ENCODE results near the gene OSGIN1. TPM values are rescaled to one million over a fixed set of nuclear protein-coding genes. Genes with fewer than 3 reads are reported as not detected.

Gene OSGIN1
- total RNA-seq, 1 experiment from 2014 or later: 13.9 TPM

DNA sequence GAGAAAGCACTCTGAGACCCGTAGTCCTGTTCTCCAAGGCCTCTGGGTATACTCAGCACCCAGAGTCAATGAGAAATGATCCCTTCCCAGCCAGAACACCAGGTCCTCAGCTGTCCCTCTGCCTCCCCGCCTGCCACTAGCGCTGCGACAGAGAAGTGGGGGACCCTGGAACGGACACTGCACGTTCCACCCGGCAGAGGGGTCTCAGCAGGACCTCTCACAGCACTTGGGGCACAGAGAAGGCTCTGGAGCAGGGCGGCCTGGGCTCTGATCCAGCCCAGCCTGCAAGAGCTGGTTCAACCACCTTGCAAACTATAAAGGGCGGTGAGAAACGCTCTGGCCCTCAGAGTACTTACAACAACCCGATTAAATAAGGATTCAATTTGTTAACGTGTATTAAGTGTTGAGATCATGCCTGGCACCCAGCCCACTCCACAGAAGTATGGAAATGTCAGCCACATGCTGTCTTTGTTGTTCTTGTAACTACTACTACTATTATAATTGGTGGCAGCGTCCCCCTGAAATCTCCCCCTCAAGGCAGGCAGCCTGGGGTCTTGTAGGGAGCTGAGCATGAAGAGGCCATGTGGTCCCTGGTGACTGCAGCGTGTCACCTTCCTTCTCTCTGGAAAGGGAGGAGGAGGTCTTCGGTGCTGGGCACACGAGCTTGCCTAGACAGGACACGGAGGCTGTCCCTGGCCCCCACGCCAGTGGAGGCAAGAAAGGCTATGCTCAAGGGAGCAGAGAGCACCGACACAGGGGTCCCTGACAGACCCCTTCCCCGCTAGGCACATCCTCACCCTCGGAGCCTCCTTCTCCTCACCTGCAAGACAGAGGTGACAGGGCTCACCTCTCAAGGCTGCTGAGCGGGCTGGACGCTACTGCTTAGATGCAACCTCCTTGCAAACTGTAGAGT is 2.4 kb downstream of the OSGIN1 start:
- H3K4me1 Mint-ChIP-seq (ENCODE audit: low read depth, unreplicated experiment): peaks cover 9% of the 10 kb centered on the region
- no peaks in the 10 kb centered on the region for H3K9me3 Mint-ChIP-seq (ENCODE audit: low read depth, unreplicated experiment)
- no peak overlapping the region for H3K4me3 Mint-ChIP-seq (ENCODE audit: low read depth, unreplicated experiment)
- peaks cover 52% of the 10 kb centered on the region for H3K36me3 Mint-ChIP-seq (ENCODE audit: insufficient read depth, unreplicated experiment)
- no peak overlapping the region for H3K27ac Mint-ChIP-seq (ENCODE audit: unreplicated experiment)
- intact Hi-C loops (cut with micrococcal nuclease; ENCODE audit: unreplicated experiment): loop anchor here (1.0 to 10.0 kb wide), 4 partner anchors 93 to 219 kb away; no protein-coding TSS in a partner anchor
- no peaks in the 10 kb centered on the region for H3K27me3 Mint-ChIP-seq (ENCODE audit: unreplicated experiment)
- BruUV-seq (replicated peaks): no TSS peak
- CTCF ChIA-PET: interaction anchor here (1.3 kb wide), 1 partner anchor 88 kb away, joined by 12 read pairs; the partner anchor contains the start of gene SLC38A8
- TF ChIP-seq, protein P1, sequence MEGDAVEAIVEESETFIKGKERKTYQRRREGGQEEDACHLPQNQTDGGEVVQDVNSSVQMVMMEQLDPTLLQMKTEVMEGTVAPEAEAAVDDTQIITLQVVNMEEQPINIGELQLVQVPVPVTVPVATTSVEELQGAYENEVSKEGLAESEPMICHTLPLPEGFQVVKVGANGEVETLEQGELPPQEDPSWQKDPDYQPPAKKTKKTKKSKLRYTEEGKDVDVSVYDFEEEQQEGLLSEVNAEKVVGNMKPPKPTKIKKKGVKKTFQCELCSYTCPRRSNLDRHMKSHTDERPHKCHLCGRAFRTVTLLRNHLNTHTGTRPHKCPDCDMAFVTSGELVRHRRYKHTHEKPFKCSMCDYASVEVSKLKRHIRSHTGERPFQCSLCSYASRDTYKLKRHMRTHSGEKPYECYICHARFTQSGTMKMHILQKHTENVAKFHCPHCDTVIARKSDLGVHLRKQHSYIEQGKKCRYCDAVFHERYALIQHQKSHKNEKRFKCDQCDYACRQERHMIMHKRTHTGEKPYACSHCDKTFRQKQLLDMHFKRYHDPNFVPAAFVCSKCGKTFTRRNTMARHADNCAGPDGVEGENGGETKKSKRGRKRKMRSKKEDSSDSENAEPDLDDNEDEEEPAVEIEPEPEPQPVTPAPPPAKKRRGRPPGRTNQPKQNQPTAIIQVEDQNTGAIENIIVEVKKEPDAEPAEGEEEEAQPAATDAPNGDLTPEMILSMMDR (IDR thresholded peaks at IDR 0.05; ENCODE audit: unreplicated experiment): no peak
- no peak for DNase-seq

DNA sequence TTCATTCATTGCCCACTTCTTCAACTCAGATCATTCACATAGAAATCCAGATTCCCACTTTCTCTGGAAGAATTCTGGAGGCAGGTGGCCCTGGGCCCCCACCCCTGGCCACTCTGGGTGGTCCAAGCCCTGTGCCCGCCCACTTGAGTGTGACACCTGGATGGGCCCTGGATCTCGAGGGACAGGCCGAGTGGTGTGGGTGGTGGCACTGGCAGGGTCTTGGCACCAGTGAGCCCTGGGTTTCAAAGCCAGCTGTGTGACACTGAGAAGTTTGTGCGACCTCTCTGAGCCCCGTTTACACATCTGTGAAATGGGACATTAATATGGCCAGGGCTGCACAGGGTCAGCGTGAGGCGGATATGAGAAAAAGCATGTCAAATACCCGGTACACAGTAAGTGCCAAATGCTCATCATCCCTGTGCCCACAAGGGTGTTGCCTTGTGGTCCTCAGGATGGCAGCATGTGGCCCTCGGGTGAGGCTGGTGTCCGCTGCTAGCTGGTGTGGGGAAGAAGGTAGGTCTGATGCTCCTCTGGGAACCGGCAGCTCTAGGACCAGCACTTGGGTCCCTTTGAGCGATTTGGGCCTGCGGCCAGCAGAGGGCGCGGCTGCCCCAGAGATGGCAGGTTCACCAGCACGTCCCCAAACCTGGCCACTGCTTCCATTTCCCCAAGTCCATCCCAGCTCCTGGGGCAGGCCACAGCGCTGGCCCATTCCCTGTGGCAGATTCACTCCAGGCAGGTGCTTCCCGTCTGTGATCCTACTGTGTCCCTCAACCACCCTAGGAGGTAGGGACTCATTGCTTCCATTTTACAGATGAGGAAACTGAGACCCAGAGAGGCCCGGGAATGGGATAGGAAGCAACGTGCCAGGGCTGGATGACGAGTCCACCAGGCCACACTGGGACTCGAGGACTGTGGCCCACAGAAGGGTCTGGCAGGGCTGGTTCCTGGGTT is 3.6 kb downstream of the OSGIN1 start:
- TF ChIP-seq, protein P1 (IDR thresholded peaks at IDR 0.05; ENCODE audit: unreplicated experiment): peak; percentile 92
- intact Hi-C loops (cut with micrococcal nuclease; ENCODE audit: unreplicated experiment): loop anchor here (1.0 to 10.0 kb wide), 4 partner anchors 92 to 218 kb away; no protein-coding TSS in a partner anchor
- Mint-ChIP-seq H3K27me3 (ENCODE audit: unreplicated experiment) (no peaks in the 10 kb centered on the region), H3K9me3 (ENCODE audit: low read depth, unreplicated experiment) (no peaks in the 10 kb centered on the region), H3K4me1 (ENCODE audit: low read depth, unreplicated experiment) (peaks cover 9% of the 10 kb centered on the region), H3K27ac (ENCODE audit: unreplicated experiment) (no peak overlapping the region), H3K36me3 (ENCODE audit: insufficient read depth, unreplicated experiment) (peaks cover 63% of the 10 kb centered on the region), H3K4me3 (ENCODE audit: low read depth, unreplicated experiment) (no peak overlapping the region)
- CTCF ChIA-PET: interaction anchor here (1.0 to 1.8 kb wide), 7 partner anchors 9 to 230 kb away, joined by 3 to 13 read pairs (median 5); partner anchors contain the start of genes SLC38A8 and TAF1C
- BruUV-seq (replicated peaks): no TSS peak
- DNase-seq: peak; percentile 90

DNA sequence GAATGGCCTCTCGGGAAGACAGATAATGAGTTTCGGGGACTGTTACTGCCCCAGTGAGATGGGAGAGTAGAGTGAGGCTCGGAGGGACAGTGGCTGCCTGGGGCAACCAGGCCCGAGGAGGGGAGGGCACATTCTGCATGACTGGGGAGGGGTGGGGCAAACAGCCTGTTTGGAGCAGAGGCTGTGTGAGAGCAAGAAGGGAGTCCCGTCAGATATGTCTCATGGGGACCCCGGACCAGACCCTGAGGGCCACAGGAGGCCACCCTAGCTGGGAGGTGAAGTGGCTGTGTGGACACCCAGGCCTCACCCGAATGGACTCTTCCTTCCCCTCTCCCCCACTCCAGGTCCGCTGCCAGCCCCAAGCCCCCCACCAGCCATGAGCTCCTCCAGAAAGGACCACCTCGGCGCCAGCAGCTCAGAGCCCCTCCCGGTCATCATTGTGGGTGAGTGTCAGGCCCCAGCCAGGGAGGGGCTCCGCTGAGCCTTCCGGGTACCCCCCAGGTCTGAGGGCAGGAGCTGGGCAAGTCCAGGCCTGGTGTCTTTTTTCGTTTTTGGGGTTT is 4.3 kb downstream of the OSGIN1 start:
- TF ChIP-seq, protein P1 (IDR thresholded peaks at IDR 0.05; ENCODE audit: unreplicated experiment): no peak
- H3K36me3 Mint-ChIP-seq (ENCODE audit: insufficient read depth, unreplicated experiment): peaks cover 59% of the 10 kb centered on the region
- BruUV-seq (replicated peaks): no TSS peak
- no peak for DNase-seq
- H3K9me3 Mint-ChIP-seq (ENCODE audit: low read depth, unreplicated experiment): no peaks in the 10 kb centered on the region
- CTCF ChIA-PET: interaction anchor here (0.7 to 1.8 kb wide), 10 partner anchors 9 to 230 kb away, joined by 3 to 13 read pairs (median 4); partner anchors contain the start of gene TAF1C
- intact Hi-C loops (cut with micrococcal nuclease; ENCODE audit: unreplicated experiment): loop anchor here (2.0 to 10.0 kb wide), 3 partner anchors 91 to 217 kb away; no protein-coding TSS in a partner anchor
- H3K4me1 Mint-ChIP-seq (ENCODE audit: low read depth, unreplicated experiment): peaks cover 9% of the 10 kb centered on the region
- no peak overlapping the region for H3K4me3 Mint-ChIP-seq (ENCODE audit: low read depth, unreplicated experiment)
- no peaks in the 10 kb centered on the region for H3K27me3 Mint-ChIP-seq (ENCODE audit: unreplicated experiment)
- H3K27ac Mint-ChIP-seq (ENCODE audit: unreplicated experiment): no peak overlapping the region
